Right cardiac atrium (tissue), 5 donors: ENCODE results near the gene RABGAP1L. TPM values are rescaled to one million over a fixed set of nuclear protein-coding genes. Genes with fewer than 3 reads are reported as not detected.
"Not testable (repeated sequence)": the region's sequence is repeated elsewhere in the genome, so short reads cannot be mapped to it uniquely, and the experiment has no call there.

Source experiments
- ATAC-seq, 2 donors: fragments of 200-7000 bp; cut with Tn5 transposase; one replicate each; pipeline versions ENCODE4 v1.8.0 to v1.9.1; 2020; ENCODE audit warnings: moderate library complexity in 2 of 2, mild to moderate bottlenecking in 1 of 2
- DNase-seq, 3 donors: peaks; one replicate each; pipeline ENCODE4 v3.0.0-alpha.2; 2020
- H3K27ac ChIP-seq: one replicate; pipeline ENCODE4 v1.5.1; 2013; ENCODE audit warnings: mild to moderate bottlenecking, low read length, control low read depth, moderate library complexity
- H3K27me3 ChIP-seq: one replicate; pipeline ENCODE4 v1.6.1; 2013; ENCODE audit not compliant: control insufficient read depth, insufficient read depth
- H3K4me1 ChIP-seq: one replicate; pipeline ENCODE4 v1.6.1; 2013; ENCODE audit warnings: low read length; ENCODE audit not compliant: control insufficient read depth, insufficient read depth
- H3K4me3 ChIP-seq: one replicate; pipeline ENCODE4 v1.5.1; 2013; ENCODE audit warnings: low read length, control low read depth
- H3K9me3 ChIP-seq: one replicate; pipeline ENCODE4 v1.6.1; 2013; ENCODE audit warnings: low read length; ENCODE audit not compliant: control insufficient read depth
- WGBS: extraction: QIAGEN DNeasy Blood & Tissue Kit; methylation state at CpG from one replicate; pipeline ENCODE4 v1.1.7; 2013; 5-methylcytosine and 5-hydroxymethylcytosine counted together
- intact Hi-C, 4 donors: fragments of 100-400 bp; cut with DNase I; formaldehyde crosslinking; loops; one replicate each; pipeline versions ENCODE4 v1.11.0 to v1.14.0; 2022 to 2023
- long read RNA-seq, 4 donors: library from polyadenylated mRNA; unstranded; transcript quantifications; one replicate each; pipeline ENCODE4 v2.0.0, GENCODE V29; 2020 to 2021
- polyA plus RNA-seq: library from polyadenylated mRNA; stranded (reverse); fragments of 200-250 nt; gene quantifications from one replicate; pipeline ENCODE4 v1.2.3, GENCODE V29; 2013
- total RNA-seq, 4 donors: library from RNA; stranded (reverse); fragmentation: NEBNext Ultra II Directional; extraction: Animal tissue kit (Norgen Biotek cat#: 25700); gene quantifications; one replicate each; pipeline ENCODE4 v1.2.1, GENCODE V29; 2021
- donor health status: healthy with polysubstance abuse.
- donor health status: DM: no; HTN: yes; CAD: no.
- donor health status: DM: no; HTN: no; CAD: no.
- donor health status: DM: no; HTN: yes; CAD: no; lungs with severe emphysema.
- donor health status: DM: yes; HTN: yes; CAD: no.

RABGAP1L gene
- total RNA-seq, result 100 to 1,000 TPM; 174 to 367 (median 215) TPM
- 184 TPM for polyA plus RNA-seq
- long read RNA-seq, donor 1, partial matches to known transcripts, result 5 of 23 reads
- long read RNA-seq, donor 1, other reads (novel, unspliced or antisense), result 17 of 23 reads
- long read RNA-seq, donor 2, partial matches to known transcripts, result 3 of 7 reads
- long read RNA-seq, donor 2, other reads (novel, unspliced or antisense), result 1 of 7 reads
- long read RNA-seq, donor 3, partial matches to known transcripts, result 7 of 32 reads
- long read RNA-seq, donor 3, other reads (novel, unspliced or antisense), result 23 of 32 reads
- long read RNA-seq, donor 4, partial matches to known transcripts, result 4 of 14 reads
- long read RNA-seq, donor 4, other reads (novel, unspliced or antisense), result 9 of 14 reads

DNA sequence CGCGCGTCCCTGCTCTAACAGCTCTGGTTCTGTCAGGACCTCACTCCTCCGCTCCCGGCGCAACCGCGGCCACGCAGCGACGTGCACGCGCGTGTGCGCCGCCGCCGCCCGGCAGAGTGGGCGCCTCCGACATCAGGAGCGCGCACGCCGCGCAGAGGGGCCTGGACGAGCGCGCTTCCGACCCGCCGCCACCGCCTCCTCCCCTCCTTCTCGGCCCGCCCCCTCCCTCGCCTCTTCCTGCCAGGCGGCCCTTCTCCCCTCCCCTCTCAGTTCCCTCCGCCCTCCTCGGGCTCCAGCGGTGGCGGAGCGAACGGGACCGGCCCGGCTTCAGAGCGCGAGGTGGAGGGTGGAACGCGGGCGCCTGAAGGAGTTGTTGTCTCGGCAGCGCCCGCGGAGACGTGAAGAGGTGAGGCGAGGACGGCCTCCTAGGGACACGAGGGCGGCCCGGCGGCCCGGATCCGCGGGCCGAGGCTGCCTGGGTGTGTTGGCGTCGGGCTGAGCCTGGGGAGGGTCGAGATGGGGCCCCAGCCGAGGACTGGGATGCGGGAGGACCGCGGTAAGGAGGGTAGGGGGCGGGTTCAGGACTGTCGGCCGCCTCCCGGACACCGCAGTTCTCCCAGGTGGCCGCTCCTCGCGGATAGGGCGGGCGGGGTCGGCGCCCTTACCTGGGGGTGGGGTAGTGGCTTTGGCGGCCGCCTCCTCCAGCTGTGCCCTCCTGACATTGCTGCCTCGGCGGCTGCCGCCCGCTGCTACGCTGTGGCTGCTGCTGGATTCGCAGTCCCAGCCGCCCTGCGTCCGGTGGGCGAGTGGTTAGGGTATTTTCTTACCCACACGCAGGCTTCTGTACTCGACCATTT is at the start of gene RABGAP1L:
RABGAP1L (plus strand) TSS at position 269 of the 857 bp plus-strand sequence.
- Histone ChIP-seq H3K4me3 (peak within 1 kb of the TSS; percentile 81), H3K27ac (peak within 1 kb of the TSS; percentile 80), H3K9me3 (no peaks in the 10 kb centered on the region), H3K4me1 (no peaks in the 10 kb centered on the region), H3K27me3 (no peaks in the 10 kb centered on the region)
- intact Hi-C loops, result loop anchor here in 2 of 4 donors (10.0 kb wide), 1 partner anchor 55 kb away; no protein-coding TSS in a partner anchor
- peak; percentile 99 for ATAC-seq
- under 1% methylated on average over 98 of the region's 98 CpGs for WGBS
- DNase-seq, result peak; percentile 96 to 98 (median 98)

DNA sequence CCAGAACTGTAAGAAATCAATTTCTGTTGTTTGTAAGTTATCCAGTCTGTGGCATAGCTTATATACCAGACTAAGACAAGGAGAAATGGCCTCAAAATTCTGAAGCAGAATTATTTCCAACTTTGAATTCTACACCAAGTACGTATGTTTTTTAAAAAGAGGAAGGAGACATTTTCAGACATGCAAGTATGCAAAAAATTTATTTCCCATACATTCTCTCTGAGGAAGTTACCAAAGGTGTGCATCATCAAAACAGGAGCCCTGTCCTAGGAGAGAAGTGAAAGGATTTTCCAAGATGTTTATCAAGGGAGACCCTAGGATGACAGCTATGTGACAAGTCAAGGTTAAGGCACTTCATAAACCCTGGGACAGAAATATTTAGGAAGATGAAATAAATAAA is 49.3 kb upstream of the RABGAP1L start:
- Histone ChIP-seq H3K9me3 (no peaks in the 10 kb centered on the region), H3K4me1 (no peaks in the 10 kb centered on the region), H3K27me3 (no peaks in the 10 kb centered on the region), H3K4me3 (no peak overlapping the region), H3K27ac (no peak overlapping the region)
- DNase-seq, result no peak
- intact Hi-C loops, result loop anchor here in 1 of 4 donors (10.0 kb wide), 1 partner anchor 105 kb away; no protein-coding TSS in a partner anchor
- WGBS, result 89% methylated on average over 1 of the region's 1 CpG
- ATAC-seq, result no peak

DNA sequence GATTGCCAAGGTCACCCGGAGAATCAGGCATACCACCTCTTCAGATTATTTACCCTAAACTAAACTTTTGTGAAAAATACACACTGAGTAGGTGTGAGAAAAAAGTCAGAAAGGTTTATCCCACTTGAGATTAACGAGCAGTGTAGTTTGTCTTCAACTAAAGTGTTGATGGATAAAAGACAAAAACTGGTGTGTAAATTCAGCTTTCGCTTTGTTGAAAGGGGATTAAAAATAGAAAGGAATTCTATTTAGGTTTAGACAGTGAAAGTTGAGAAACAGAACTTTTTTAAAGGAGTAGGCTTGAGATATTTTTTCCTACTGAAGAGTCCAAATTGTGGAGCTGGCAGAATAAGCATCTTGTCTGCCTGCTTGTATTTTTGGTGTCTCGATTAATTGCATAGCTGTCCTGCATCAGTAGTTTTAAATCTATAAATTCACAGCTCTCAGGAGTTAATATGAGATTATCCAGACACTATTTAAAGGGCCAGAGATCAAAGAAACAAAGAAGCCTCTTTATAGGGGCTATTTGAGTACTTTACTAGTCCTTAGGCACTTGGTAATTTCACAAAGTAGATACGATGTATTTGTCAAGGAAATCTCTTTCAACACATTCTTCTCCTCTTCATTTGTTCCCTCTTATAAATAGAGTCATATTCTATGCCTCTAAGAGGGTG is 46.7 kb upstream of the RABGAP1L start:
- no peaks in the 10 kb centered on the region for H3K4me1 ChIP-seq
- intact Hi-C loops, result loop anchor here in 1 of 4 donors (10.0 kb wide), 1 partner anchor 102 kb away; no protein-coding TSS in a partner anchor
- peak in 1 of 2 donors; percentile 40 for ATAC-seq
- H3K27ac ChIP-seq, result no peak overlapping the region
- no peak for DNase-seq
- WGBS, result 27% methylated on average over 5 of the region's 5 CpGs
- no peaks in the 10 kb centered on the region for H3K9me3 ChIP-seq
- H3K4me3 ChIP-seq, result no peak overlapping the region
- no peaks in the 10 kb centered on the region for H3K27me3 ChIP-seq

DNA sequence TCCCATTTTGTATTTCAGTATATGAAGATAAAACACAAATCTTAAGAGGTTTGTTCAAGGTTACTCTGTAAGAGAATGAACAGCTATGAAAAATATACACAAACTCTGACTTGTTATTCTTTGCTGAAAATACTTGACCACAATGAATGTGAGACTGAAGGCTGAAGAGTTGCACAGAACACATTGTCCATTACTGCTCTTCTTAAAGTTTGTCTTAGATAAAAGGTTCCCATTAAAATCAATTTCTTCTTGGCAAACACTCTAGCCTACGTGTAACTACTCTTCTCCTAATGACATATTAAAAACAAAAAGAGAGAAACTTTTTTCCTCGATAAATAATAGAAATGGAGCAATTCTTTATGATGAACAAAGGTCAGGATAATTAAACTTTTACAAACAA is 45.2 kb upstream of the RABGAP1L start:
- Histone ChIP-seq H3K27me3 (no peaks in the 10 kb centered on the region), H3K4me3 (no peak overlapping the region), H3K27ac (no peak overlapping the region), H3K4me1 (no peaks in the 10 kb centered on the region), H3K9me3 (no peaks in the 10 kb centered on the region)
- intact Hi-C loops, result loop anchor here in 1 of 4 donors (10.0 kb wide), 1 partner anchor 101 kb away; no protein-coding TSS in a partner anchor
- no peak for ATAC-seq
- no peak for DNase-seq
- WGBS, result 67% methylated on average over 2 of the region's 2 CpGs

DNA sequence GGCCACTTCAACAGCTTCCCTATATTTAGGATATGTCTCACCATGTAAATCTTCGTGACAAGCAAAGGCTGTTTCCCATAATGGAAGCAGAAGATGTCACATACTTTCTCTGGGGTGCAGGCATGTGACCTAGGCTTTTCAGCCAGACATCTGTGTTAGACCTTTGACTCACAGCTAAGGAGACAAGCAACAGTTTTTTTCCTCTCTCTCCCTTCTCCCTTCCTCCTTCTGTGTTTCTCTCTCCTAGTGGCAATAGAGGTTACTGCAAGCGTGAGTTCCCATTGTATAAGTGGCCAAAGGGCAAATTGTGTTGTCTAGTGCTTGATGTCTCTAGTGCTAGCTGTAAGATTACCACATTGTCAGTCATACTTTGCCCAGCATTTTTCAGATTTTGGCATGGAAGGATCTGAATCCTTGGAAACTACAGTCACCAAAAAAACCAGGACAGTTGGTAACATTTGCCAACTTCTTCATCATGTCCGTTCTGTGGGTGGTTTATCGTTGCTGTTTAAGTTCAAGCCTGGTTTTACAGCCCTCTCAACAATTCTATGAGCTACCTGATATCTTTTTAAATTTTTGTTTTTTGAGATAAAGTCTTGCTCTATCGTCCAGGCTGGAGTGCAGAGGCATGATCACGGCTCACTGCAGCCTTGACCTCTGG is 44.4 kb upstream of the RABGAP1L start:
- ATAC-seq, result peak; percentile 53 to 66

DNA sequence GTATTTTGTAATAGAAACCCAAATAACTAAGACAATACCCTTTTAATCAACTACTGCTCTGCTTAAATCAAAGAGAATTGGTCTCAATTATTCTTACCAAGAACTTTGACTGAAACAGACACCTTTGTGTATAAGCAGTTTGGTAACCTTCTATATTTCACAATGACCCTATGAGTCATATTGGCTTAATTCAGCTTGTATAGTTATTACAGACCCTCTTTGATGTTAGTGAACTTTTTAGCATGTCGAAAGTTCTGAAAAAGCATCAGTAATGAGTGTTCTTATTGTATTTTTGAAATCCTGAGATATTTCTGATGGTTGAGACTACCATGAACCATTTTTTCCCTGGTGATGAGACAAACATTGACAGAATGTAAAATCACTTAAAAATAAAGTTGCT is 43.3 kb upstream of the RABGAP1L start:
- DNase-seq, result no peak
- Histone ChIP-seq H3K27ac (no peak overlapping the region), H3K27me3 (no peaks in the 10 kb centered on the region), H3K9me3 (no peaks in the 10 kb centered on the region), H3K4me3 (no peak overlapping the region), H3K4me1 (no peaks in the 10 kb centered on the region)
- 90% methylated on average over 1 of the region's 1 CpG for WGBS
- ATAC-seq, result no peak
- intact Hi-C loops, result loop anchor here in 1 of 4 donors (10.0 kb wide), 1 partner anchor 99 kb away; no protein-coding TSS in a partner anchor

More for the DNA sequence above, 44.4 kb upstream of the RABGAP1L start:
- intact Hi-C loops, result loop anchor here in 1 of 4 donors (10.0 kb wide), 1 partner anchor 100 kb away; no protein-coding TSS in a partner anchor
- WGBS, result 57% methylated on average over 6 of the region's 6 CpGs
- Histone ChIP-seq H3K27ac (no peak overlapping the region), H3K4me1 (no peaks in the 10 kb centered on the region), H3K4me3 (no peak overlapping the region), H3K9me3 (no peaks in the 10 kb centered on the region), H3K27me3 (no peaks in the 10 kb centered on the region)
- DNase-seq, result no peak

DNA sequence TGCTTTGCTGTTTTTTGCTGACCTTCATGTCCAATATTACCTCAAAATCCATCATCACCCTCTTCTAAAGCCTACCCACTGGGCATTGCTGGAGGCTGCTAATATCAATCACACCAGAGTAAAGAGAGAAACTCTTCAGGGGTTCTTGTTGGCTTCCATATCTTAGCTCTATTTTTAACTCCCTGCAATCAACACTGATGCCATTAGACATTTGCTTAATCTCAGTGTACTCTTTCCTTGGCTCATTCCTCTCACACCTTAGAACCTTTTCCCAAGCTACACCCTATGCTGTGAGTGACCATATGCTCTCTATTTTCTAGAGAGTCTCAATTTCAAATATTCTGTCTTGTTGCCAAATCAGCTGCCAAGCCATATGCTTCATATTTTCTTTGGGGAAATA is 40.6 kb upstream of the RABGAP1L start:
- Histone ChIP-seq H3K27ac (no peak overlapping the region), H3K9me3 (no peaks in the 10 kb centered on the region), H3K4me3 (no peak overlapping the region), H3K27me3 (no peaks in the 10 kb centered on the region), H3K4me1 (no peaks in the 10 kb centered on the region)
- peak; percentile 83 to 87 for ATAC-seq
- no peak for DNase-seq
- intact Hi-C loops, result loop anchor here in 1 of 4 donors (10.0 kb wide), 1 partner anchor 96 kb away; no protein-coding TSS in a partner anchor

DNA sequence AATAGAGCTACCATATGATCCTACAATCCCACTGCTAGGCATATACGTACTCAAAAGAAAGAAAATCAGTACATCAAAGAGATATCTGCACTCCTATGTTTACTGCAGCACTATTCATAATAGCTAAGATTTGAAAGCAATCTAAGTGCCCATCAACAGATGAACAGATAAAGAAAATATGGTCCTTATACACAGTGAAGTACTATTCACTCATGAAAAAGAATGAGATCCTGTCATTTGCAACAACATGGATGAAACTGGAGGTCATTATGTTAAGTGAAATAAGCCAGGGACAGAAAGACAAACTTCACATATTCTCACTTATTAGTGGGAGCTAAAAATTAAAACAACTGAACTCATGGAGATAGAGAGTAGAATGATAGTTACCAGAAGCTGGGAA is 37.0 kb upstream of the RABGAP1L start:
- ATAC-seq, H3K27ac ChIP-seq, DNase-seq, intact Hi-C loops, H3K9me3 ChIP-seq, H3K4me3 ChIP-seq, H3K27me3 ChIP-seq, H3K4me1 ChIP-seq: not testable (repeated sequence)
- 89% methylated on average over 1 of the region's 1 CpG for WGBS

DNA sequence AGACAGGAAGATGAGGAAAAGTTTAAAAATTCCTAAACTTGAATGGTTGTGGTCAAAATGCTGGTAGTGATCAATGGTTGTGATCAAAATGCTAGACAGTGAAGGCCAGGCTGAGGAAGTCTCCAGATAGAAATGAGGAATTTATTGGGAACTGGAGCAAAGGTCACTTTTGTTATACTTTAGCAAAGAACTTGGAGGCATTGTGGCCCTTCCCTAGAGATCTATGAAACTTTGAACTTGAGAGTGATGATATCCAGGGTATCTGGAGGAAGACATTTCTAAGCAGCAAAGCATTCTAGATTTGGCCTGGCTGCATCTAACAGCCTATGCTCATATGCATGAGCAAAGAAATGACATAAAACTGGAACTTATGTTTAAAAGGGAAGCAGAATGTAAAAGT is 35.5 kb upstream of the RABGAP1L start:
- no peak overlapping the region for H3K27ac ChIP-seq
- DNase-seq (no peak), ATAC-seq (no peak)
- no peaks in the 10 kb centered on the region for H3K4me1 ChIP-seq
- peaks cover 3% of the 10 kb centered on the region for H3K9me3 ChIP-seq
- no peak overlapping the region for H3K4me3 ChIP-seq
- intact Hi-C loops, result no loop called here
- no peaks in the 10 kb centered on the region for H3K27me3 ChIP-seq

DNA sequence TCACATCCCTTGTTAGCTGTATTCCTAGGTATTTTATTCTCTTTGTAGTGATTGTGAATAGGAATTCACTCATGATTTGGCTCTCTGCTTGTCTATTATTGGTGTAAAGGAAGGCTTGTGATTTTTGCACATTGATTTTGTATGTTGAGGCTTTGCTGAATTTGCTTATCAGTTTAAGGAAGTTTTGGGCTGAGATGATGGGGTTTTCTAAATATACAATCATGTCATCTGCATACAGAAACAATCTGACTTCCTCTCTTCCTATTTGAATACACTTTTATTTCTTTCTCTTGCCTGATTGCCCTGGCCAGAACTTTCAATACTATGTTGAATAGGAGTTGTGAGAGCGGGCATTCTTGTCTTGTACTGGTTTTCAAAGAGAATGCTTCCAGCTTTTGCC is 32.1 kb upstream of the RABGAP1L start:
- H3K9me3 ChIP-seq, H3K27me3 ChIP-seq, H3K4me1 ChIP-seq, DNase-seq, H3K27ac ChIP-seq, ATAC-seq, H3K4me3 ChIP-seq, intact Hi-C loops: not testable (repeated sequence)
- 91% methylated on average over 1 of the region's 1 CpG for whole genome bisulfite sequencing
